CD4-positive, alpha-beta T cell (primary cell): ENCODE measurements around the gene PIRT. TPM values are rescaled to one million over a fixed set of nuclear protein-coding genes. Genes with fewer than 3 reads are reported as not detected.

ENCODE experiments used
- ATAC-seq: fragments of 200-7000 bp; cut with Tn5 transposase; one replicate; pipeline ENCODE4 v1.10.0; 2022; ENCODE audit warnings: mild to moderate bottlenecking; ENCODE audit not compliant: poor library complexity
- CTCF ChIA-PET: fragments of 350-600 bp; sonication (Branson Sonifier 250); formaldehyde crosslinking; loops from one replicate; lab custom pipeline; 2021; ENCODE audit warnings: antibody characterized with exemption, inconsistent platforms; lab: Charles Lee
- POLR2A ChIA-PET: fragments of 350-600 bp; sonication (Branson Sonifier 250); formaldehyde crosslinking; loops from one replicate; lab custom pipeline; 2021; ENCODE audit warnings: antibody characterized with exemption, inconsistent platforms; lab: Charles Lee
- DNase-seq, 14 experiments: peaks; one replicate each; pipeline ENCODE4 v3.0.0-alpha.2; 2013 to 2020; ENCODE audit warnings: mixed read lengths in 2 of 14
- H3K27ac ChIP-seq, 2 donors: one replicate each; pipeline versions ENCODE4 v1.5.1 to v1.7.0; 2013; ENCODE audit warnings: low read length in 2 of 2, low read depth in 1 of 2, mild to moderate bottlenecking in 1 of 2
- H3K27me3 ChIP-seq, 2 experiments: 1 replicate in 1 of 2; 2 replicates in 1 of 2; pipeline versions ENCODE4 v1.6.1 to v1.7.0; 2013; ENCODE audit warnings: low read length in 2 of 2, control low read depth in 1 of 2, mild to moderate bottlenecking in 1 of 2, moderate library complexity in 1 of 2; ENCODE audit not compliant: insufficient read depth in 2 of 2, control insufficient read depth in 1 of 2
- H3K36me3 ChIP-seq: one replicate; pipeline ENCODE4 v1.6.1; 2013; ENCODE audit warnings: low read length, control low read depth; ENCODE audit not compliant: insufficient read depth
- H3K4me1 ChIP-seq: one replicate; pipeline ENCODE4 v1.6.1; 2013; ENCODE audit warnings: low read length, control low read depth; ENCODE audit not compliant: insufficient read depth
- H3K4me3 ChIP-seq: one replicate; pipeline ENCODE4 v1.5.1; 2013; ENCODE audit warnings: mild to moderate bottlenecking, low read length, moderate library complexity
- H3K9me3 ChIP-seq, 2 experiments: 1 replicate in 1 of 2; 2 replicates in 1 of 2; pipeline versions ENCODE4 v1.6.1 to v1.7.0; 2013; ENCODE audit warnings: low read length in 2 of 2, mild to moderate bottlenecking in 2 of 2, control low read depth in 1 of 2, moderate library complexity in 1 of 2; ENCODE audit not compliant: control insufficient read depth in 1 of 2, insufficient read depth in 1 of 2
- H3K27ac Mint-ChIP-seq: one replicate; pipeline ENCODE4 v1.8.0; 2020; ENCODE audit warnings: mixed read lengths
- H3K27me3 Mint-ChIP-seq: one replicate; pipeline ENCODE4 v1.8.0; 2021; ENCODE audit warnings: mixed read lengths
- H3K36me3 Mint-ChIP-seq: one replicate; pipeline ENCODE4 v1.8.0; 2021; ENCODE audit warnings: low read depth, mixed read lengths
- H3K4me1 Mint-ChIP-seq: one replicate; pipeline ENCODE4 v1.8.0; 2021; ENCODE audit warnings: low read depth, mixed read lengths
- H3K4me3 Mint-ChIP-seq: one replicate; pipeline ENCODE4 v1.8.0; 2020; ENCODE audit warnings: mild to moderate bottlenecking, mixed read lengths
- H3K9me3 Mint-ChIP-seq: one replicate; pipeline ENCODE4 v1.8.0; 2020; ENCODE audit warnings: mixed read lengths
- CTCF ChIP-seq: fragments of 200-600 bp; IDR thresholded peaks from one replicate; pipeline ENCODE4 v1.8.0; 2022; ENCODE audit warnings: antibody characterized with exemption, mild to moderate bottlenecking
- intact Hi-C, 2 experiments: fragments of 100-400 bp; cut with DNase I in 1 of 2; cut with micrococcal nuclease in 1 of 2; formaldehyde crosslinking; loops; one replicate each; pipeline versions ENCODE4 v1.15.1 to v1.9.0; 2023 to 2025; cut with DNase I, micrococcal nuclease
- total RNA-seq, 174 experiments: library from RNA in 2 of 174; stranded (reverse) in 2 of 174; gene quantifications; one replicate each; pipeline ENCODE4 v1.2.3 and lab custom pipeline; 2021 to 2026

PIRT gene
- total RNA-seq, 2 experiments from 2014 or later = not detected

DNA sequence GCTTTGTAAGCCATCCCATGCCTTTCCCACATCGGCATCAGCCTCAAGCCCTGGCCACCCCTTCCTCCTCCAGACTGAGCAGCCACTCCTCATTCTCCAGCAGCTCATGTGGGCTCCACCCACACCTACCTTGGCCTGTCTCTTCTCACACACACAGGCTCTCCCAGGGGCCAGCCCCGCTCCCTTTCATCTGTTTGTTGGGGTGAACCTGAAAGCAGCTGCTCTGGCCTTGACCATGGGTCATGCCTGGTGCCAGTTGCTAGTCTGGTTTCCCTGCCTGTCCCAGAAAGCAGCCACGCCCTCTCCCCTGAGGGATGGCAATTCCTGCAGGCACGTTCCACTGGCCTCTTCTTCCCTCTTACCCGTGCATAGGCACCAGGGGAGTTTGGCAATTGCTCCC, 22.6 kb downstream of the PIRT start:
- TF ChIP-seq CTCF = no peak
- H3K36me3 ChIP-seq = no peaks in the 10 kb centered on the region
- H3K36me3 Mint-ChIP-seq = no peaks in the 10 kb centered on the region
- no peaks in the 10 kb centered on the region for H3K9me3 Mint-ChIP-seq
- H3K4me1 Mint-ChIP-seq = no peaks in the 10 kb centered on the region
- ATAC-seq (no peak), DNase-seq (no peak)
- H3K27ac ChIP-seq = no peak overlapping the region
- H3K4me3 Mint-ChIP-seq = no peak overlapping the region
- H3K4me3 ChIP-seq = no peak overlapping the region
- no peaks in the 10 kb centered on the region for H3K4me1 ChIP-seq
- intact Hi-C loops = no loop called here
- H3K27ac Mint-ChIP-seq = no peak overlapping the region
- CTCF ChIA-PET = no interaction called here
- no peaks in the 10 kb centered on the region for H3K27me3 Mint-ChIP-seq
- peaks cover 0 to 2% of the 10 kb centered on the region in 2 experiments for H3K27me3 ChIP-seq
- H3K9me3 ChIP-seq = no peaks in the 10 kb centered on the region
- POLR2A ChIA-PET = no interaction called here

GRCh38 chr17:10814075-10814474, 23.8 kb downstream of the PIRT start:
- no peaks in the 10 kb centered on the region for H3K9me3 Mint-ChIP-seq
- Histone ChIP-seq H3K27me3 (peaks cover 0 to 2% of the 10 kb centered on the region in 2 experiments), H3K9me3 (no peaks in the 10 kb centered on the region), H3K4me3 (no peak overlapping the region), H3K27ac (no peak overlapping the region), H3K4me1 (no peaks in the 10 kb centered on the region), H3K36me3 (no peaks in the 10 kb centered on the region)
- ChIA-PET CTCF (no interaction called here), POLR2A (no interaction called here)
- ATAC-seq (no peak), DNase-seq (no peak)
- no peaks in the 10 kb centered on the region for H3K27me3 Mint-ChIP-seq
- H3K27ac Mint-ChIP-seq = no peak overlapping the region
- TF ChIP-seq CTCF = no peak
- H3K36me3 Mint-ChIP-seq = no peaks in the 10 kb centered on the region
- H3K4me1 Mint-ChIP-seq = no peaks in the 10 kb centered on the region
- H3K4me3 Mint-ChIP-seq = no peak overlapping the region
- intact Hi-C loops = no loop called here

DNA sequence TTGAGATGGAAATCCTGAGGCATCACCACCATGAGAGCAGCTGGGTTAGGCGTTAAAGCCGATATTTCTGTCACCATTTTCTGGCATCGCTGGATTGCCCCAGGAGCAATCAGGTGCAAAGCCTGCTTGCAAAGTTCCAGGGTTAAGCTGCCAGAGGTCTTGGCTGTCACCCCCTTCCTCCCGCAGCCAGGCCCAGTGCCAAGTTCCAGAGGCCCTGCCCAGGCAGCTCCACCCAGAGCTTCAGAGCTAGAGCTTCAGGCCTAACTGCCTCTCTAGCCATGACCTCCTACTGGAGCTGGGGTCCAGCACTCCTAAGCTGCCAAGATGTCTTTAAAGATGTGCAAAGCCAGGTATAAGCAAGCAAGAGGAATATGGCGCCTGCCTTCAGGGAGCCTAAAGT, 25.2 kb downstream of the PIRT start:
- Histone ChIP-seq H3K36me3 (no peaks in the 10 kb centered on the region), H3K27ac (no peak overlapping the region), H3K27me3 (peaks cover 0 to 2% of the 10 kb centered on the region in 2 experiments), H3K4me1 (no peaks in the 10 kb centered on the region), H3K9me3 (no peaks in the 10 kb centered on the region), H3K4me3 (no peak overlapping the region)
- no peak overlapping the region for H3K27ac Mint-ChIP-seq
- ChIA-PET CTCF (no interaction called here), POLR2A (no interaction called here)
- no peaks in the 10 kb centered on the region for H3K4me1 Mint-ChIP-seq
- no peak for DNase-seq
- ATAC-seq = no peak
- no peaks in the 10 kb centered on the region for H3K27me3 Mint-ChIP-seq
- intact Hi-C loops = no loop called here
- H3K4me3 Mint-ChIP-seq = no peak overlapping the region
- TF ChIP-seq CTCF = no peak
- H3K9me3 Mint-ChIP-seq = no peaks in the 10 kb centered on the region
- no peaks in the 10 kb centered on the region for H3K36me3 Mint-ChIP-seq
